ENCODE measurements around the gene DTD1. TPM values are rescaled to one million over a fixed set of nuclear protein-coding genes. Genes with fewer than 3 reads are reported as not detected.

Gene DTD1
- total RNA-seq, result 104 and 117 TPM in 2 replicates

GRCh38 chr20:18587665-18588573, at the start of gene DTD1:
DTD1 (plus strand) TSS chr20:18588054; CDS start chr20:18588073, 19 bp downstream.

GRCh38 chr20:18566892-18567738, 20.7 kb upstream of the DTD1 start, which contains the start of gene SMIM26:
SMIM26 (plus strand) TSS chr20:18567432; CDS start chr20:18567479, 47 bp downstream.

GRCh38 chr20:18813483-18813882, 225.6 kb downstream of the DTD1 start, which contains the start of gene SCP2D1:
SCP2D1 (plus strand) TSS chr20:18813783; CDS start chr20:18813816, 33 bp downstream.

Other genes with a start within 250 kb of the DTD1 start
- gene DZANK1, start 121.0 kb upstream of the DTD1 start, total RNA-seq, result 0.46 and 0.65 TPM in 2 replicates
- 11.6 and 14.0 TPM in 2 replicates for gene POLR3F, start 120.7 kb upstream of the DTD1 start, total RNA-seq
- gene RBBP9, start 90.8 kb upstream of the DTD1 start, total RNA-seq, result 12.0 and 12.8 TPM in 2 replicates
- gene SEC23B, start 80.1 kb upstream of the DTD1 start, total RNA-seq, result 41.9 and 43.9 TPM in 2 replicates
- 109 and 115 TPM in 2 replicates for gene SMIM26, start 20.6 kb upstream of the DTD1 start, total RNA-seq
- not detected in 2 replicates for gene SCP2D1, start 225.7 kb downstream of the DTD1 start, total RNA-seq